ENCODE data around the gene ABCB11.

The ABCB11 gene

DNA sequence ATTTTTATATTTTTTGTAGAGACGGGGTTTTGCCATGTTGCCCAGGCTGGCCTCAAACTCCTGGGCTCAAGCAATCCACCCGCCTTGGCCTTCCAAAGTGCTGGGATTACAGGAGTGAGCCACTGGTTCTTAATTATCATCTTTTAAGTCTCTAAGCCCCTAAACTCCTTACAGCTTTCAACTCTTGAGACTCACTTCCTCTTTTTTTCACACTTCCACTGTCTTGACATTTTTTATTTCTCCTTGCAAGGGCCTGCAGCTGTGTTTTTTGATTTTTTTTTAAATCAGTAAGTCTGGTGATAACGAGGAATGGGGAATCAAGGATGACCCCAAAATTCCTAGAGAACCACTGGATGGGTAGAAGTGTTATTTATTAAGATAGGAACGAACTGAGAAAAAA, 8.6 kb upstream of the ABCB11 start:
- H3K27ac ChIP-seq (ENCODE audit: low read length): no peak overlapping the region
- H3F3A ChIP-seq (ENCODE audit: insufficient read depth, low read length): no peaks in the 10 kb centered on the region
- H3K4me3 ChIP-seq (ENCODE audit: low read length): no peak overlapping the region
- no peak for DNase-seq
- H3K4me1 ChIP-seq (ENCODE audit: low read length): peaks cover 9% of the 10 kb centered on the region
- H3K79me2 ChIP-seq (ENCODE audit: low read length): no peaks in the 10 kb centered on the region
- H3K9ac ChIP-seq (ENCODE audit: low read length): no peak overlapping the region
- H3K9me2 ChIP-seq (replicated peaks; ENCODE audit: insufficient read depth, low read length): no peaks in the 10 kb centered on the region
- no peaks in the 10 kb centered on the region for H3K36me3 ChIP-seq (replicated peaks; ENCODE audit: insufficient read depth, low read length)
- no peak overlapping the region for H3K4me2 ChIP-seq (ENCODE audit: low read depth, low read length)
- H2AFZ ChIP-seq (ENCODE audit: low read length): no peak overlapping the region
- H3K27me3 ChIP-seq (replicated peaks; ENCODE audit: insufficient read depth, low read length): no peaks in the 10 kb centered on the region
- no peaks in the 10 kb centered on the region for H3K9me3 ChIP-seq (replicated peaks; ENCODE audit: insufficient read depth, low read length)
- TF ChIP-seq EZH2phosphoT487 (IDR thresholded peaks at IDR 0.05; ENCODE audit: low read length) (no peak), EZH2 (optimal IDR thresholded peaks at IDR 0.05; ENCODE audit: low read depth, low read length) (no peak)
- TF ChIP-seq, protein P1, sequence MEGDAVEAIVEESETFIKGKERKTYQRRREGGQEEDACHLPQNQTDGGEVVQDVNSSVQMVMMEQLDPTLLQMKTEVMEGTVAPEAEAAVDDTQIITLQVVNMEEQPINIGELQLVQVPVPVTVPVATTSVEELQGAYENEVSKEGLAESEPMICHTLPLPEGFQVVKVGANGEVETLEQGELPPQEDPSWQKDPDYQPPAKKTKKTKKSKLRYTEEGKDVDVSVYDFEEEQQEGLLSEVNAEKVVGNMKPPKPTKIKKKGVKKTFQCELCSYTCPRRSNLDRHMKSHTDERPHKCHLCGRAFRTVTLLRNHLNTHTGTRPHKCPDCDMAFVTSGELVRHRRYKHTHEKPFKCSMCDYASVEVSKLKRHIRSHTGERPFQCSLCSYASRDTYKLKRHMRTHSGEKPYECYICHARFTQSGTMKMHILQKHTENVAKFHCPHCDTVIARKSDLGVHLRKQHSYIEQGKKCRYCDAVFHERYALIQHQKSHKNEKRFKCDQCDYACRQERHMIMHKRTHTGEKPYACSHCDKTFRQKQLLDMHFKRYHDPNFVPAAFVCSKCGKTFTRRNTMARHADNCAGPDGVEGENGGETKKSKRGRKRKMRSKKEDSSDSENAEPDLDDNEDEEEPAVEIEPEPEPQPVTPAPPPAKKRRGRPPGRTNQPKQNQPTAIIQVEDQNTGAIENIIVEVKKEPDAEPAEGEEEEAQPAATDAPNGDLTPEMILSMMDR (IDR thresholded peaks at IDR 0.05; ENCODE audit: low read length): no peak
- no peaks in the 10 kb centered on the region for H4K20me1 ChIP-seq (ENCODE audit: insufficient read depth, low read length)

DNA sequence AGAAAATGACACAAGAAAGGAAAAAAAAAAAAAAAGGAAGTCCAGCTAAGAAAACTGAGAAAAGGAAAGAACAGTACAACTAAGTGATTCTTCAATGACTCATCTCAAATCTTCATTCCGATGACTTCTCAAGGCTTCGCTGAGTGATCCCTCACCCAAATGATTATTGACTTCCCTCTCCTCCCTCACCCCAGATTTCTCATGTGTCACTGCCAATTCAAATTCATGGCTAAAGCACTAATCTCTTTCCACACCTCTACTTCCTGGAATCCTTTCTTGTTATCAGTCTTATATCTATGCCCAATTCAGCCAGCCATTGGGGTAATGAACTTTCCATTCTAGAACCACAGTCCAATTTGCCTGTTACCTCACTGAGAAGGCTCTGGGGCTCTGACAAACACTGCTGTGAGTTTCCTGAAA, 7.2 kb upstream of the ABCB11 start:
- no peaks in the 10 kb centered on the region for H3K9me3 ChIP-seq (replicated peaks; ENCODE audit: insufficient read depth, low read length)

DNA sequence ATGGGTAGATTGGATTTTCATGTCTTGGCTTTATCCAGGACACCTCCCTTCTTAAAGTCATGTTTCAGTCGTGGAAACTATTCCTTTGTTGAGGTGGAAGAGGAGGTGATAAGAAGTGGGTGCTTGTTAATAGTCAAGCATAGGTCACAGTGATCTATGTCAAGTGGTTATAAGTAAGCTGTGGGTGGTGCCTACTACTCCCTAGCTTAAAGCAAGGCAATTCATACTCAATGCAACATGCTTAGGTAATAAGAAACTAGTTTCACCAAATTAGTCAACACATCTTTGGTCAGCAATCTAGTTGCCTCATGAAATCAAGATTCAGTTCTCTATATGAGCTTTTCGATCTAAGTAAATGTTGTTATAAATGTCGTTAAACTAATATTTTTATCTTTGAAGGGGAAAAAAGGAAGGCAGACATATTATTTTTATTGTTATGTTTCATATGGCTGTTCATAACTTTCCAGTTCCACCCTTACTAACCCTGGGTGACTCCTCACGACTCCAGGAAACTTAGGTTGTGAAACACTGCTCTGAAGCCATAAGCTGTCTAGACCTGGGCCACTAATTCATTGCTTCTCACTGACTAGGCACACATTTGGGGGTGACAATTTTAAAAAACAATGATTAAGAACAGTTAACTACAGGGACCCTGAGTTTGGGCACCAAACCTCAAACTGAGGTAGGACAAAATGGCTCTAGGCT, 5.8 kb upstream of the ABCB11 start:
- Histone ChIP-seq H3K27ac (ENCODE audit: low read length) (no peak overlapping the region), H4K20me1 (ENCODE audit: insufficient read depth, low read length) (no peaks in the 10 kb centered on the region), H3K4me3 (ENCODE audit: low read length) (no peak overlapping the region), H3K9me3 (replicated peaks; ENCODE audit: insufficient read depth, low read length) (no peaks in the 10 kb centered on the region), H3K4me2 (ENCODE audit: low read depth, low read length) (no peak overlapping the region), H3K79me2 (ENCODE audit: low read length) (no peaks in the 10 kb centered on the region), H2AFZ (ENCODE audit: low read length) (no peak overlapping the region), H3K9me2 (replicated peaks; ENCODE audit: insufficient read depth, low read length) (no peaks in the 10 kb centered on the region), H3F3A (ENCODE audit: insufficient read depth, low read length) (no peaks in the 10 kb centered on the region), H3K9ac (ENCODE audit: low read length) (no peak overlapping the region), H3K27me3 (replicated peaks; ENCODE audit: insufficient read depth, low read length) (no peaks in the 10 kb centered on the region), H3K36me3 (replicated peaks; ENCODE audit: insufficient read depth, low read length) (no peaks in the 10 kb centered on the region), H3K4me1 (ENCODE audit: low read length) (peaks cover 9% of the 10 kb centered on the region)
- DNase-seq: no peak
- TF ChIP-seq EZH2 (optimal IDR thresholded peaks at IDR 0.05; ENCODE audit: low read depth, low read length) (no peak), EZH2phosphoT487 (IDR thresholded peaks at IDR 0.05; ENCODE audit: low read length) (no peak)
- TF ChIP-seq, protein P1 (IDR thresholded peaks at IDR 0.05; ENCODE audit: low read length): no peak

More for the DNA sequence above, 7.2 kb upstream of the ABCB11 start:
- Histone ChIP-seq H3K27ac (ENCODE audit: low read length) (no peak overlapping the region), H3K4me3 (ENCODE audit: low read length) (no peak overlapping the region), H3K4me1 (ENCODE audit: low read length) (peaks cover 9% of the 10 kb centered on the region), H3K9ac (ENCODE audit: low read length) (no peak overlapping the region), H4K20me1 (ENCODE audit: insufficient read depth, low read length) (no peaks in the 10 kb centered on the region), H3K9me2 (replicated peaks; ENCODE audit: insufficient read depth, low read length) (no peaks in the 10 kb centered on the region), H3F3A (ENCODE audit: insufficient read depth, low read length) (no peaks in the 10 kb centered on the region), H2AFZ (ENCODE audit: low read length) (no peak overlapping the region), H3K4me2 (ENCODE audit: low read depth, low read length) (no peak overlapping the region), H3K79me2 (ENCODE audit: low read length) (no peaks in the 10 kb centered on the region), H3K36me3 (replicated peaks; ENCODE audit: insufficient read depth, low read length) (no peaks in the 10 kb centered on the region), H3K27me3 (replicated peaks; ENCODE audit: insufficient read depth, low read length) (no peaks in the 10 kb centered on the region)
- no peak for DNase-seq
- no peak for TF ChIP-seq EZH2phosphoT487 (IDR thresholded peaks at IDR 0.05; ENCODE audit: low read length)
- TF ChIP-seq, protein P1 (IDR thresholded peaks at IDR 0.05; ENCODE audit: low read length): no peak
- no peak for TF ChIP-seq EZH2 (optimal IDR thresholded peaks at IDR 0.05; ENCODE audit: low read depth, low read length)
